Breast epithelium (tissue), 3 donors: ENCODE measurements around the gene FHDC1.

Source experiments
- CTCF ChIP-seq, 3 donors: fragments of 450-650 bp; IDR thresholded peaks; one replicate each; pipeline ENCODE4 v1.5.1; 2016 to 2017; ENCODE audit warnings: antibody characterized with exemption in 3 of 3, mild to moderate bottlenecking in 3 of 3, moderate library complexity in 3 of 3
- POLR2A ChIP-seq: fragments of 450-650 bp; IDR thresholded peaks from one replicate; pipeline ENCODE4 v1.6.1; 2016; ENCODE audit warnings: antibody characterized with exemption, mild to moderate bottlenecking, moderate library complexity

- no peak for TF ChIP-seq CTCF (IDR thresholded peaks at IDR 0.05)
- TF ChIP-seq POLR2A: no peak
Measured at GRCh38 chr4:153005899-153006381, 69.8 kb downstream of the FHDC1 start.
